Astrocyte (in vitro differentiated cells and primary cell): ENCODE data around the gene OMA1. TPM values are rescaled to one million over a fixed set of nuclear protein-coding genes. Genes with fewer than 3 reads are reported as not detected.

ENCODE experiments used
- DNase-seq: peaks from one replicate; pipeline ENCODE4 v3.0.0-alpha.2; 2010; ENCODE audit warnings: low read depth
- FAIRE-seq: peaks from 2 replicates; lab custom pipeline; 2011; peaks lifted over from hg19 to GRCh38; lab: Jason Lieb, UNC
- H2AFZ ChIP-seq: 2 replicates; pipeline ENCODE4 v1.6.0; 2012; ENCODE audit warnings: low read depth, low read length, inconsistent platforms
- H3K27ac ChIP-seq: 2 replicates; pipeline ENCODE4 v1.5.1; 2011; ENCODE audit warnings: low read depth, low read length, inconsistent platforms
- H3K27me3 ChIP-seq: 2 replicates; pipeline ENCODE4 v1.6.0; 2011; ENCODE audit warnings: low read length, inconsistent platforms; ENCODE audit not compliant: insufficient read depth
- H3K36me3 ChIP-seq: 2 replicates; pipeline ENCODE4 v1.5.1; 2011; ENCODE audit warnings: low read length, inconsistent platforms; ENCODE audit not compliant: insufficient read depth
- H3K4me1 ChIP-seq: 2 replicates; pipeline ENCODE4 v1.5.1; 2011; ENCODE audit warnings: low read length, inconsistent platforms; ENCODE audit not compliant: insufficient read depth
- H3K4me2 ChIP-seq: 2 replicates; pipeline ENCODE4 v1.6.0; 2012; ENCODE audit warnings: low read length, inconsistent platforms
- H3K4me3 ChIP-seq: 2 replicates; pipeline ENCODE4 v1.5.1; 2011; ENCODE audit warnings: low read depth, mild to moderate bottlenecking, low read length, inconsistent platforms; ENCODE audit not compliant: insufficient read depth
- H3K79me2 ChIP-seq: 2 replicates; pipeline ENCODE4 v1.6.0; 2012; ENCODE audit warnings: mild to moderate bottlenecking, low read length, inconsistent platforms; ENCODE audit not compliant: insufficient read depth
- H3K9ac ChIP-seq: 2 replicates; pipeline ENCODE4 v1.6.0; 2012; ENCODE audit warnings: mild to moderate bottlenecking, low read length, inconsistent platforms
- H3K9me3 ChIP-seq: 2 replicates; pipeline ENCODE4 v1.5.1; 2012; ENCODE audit warnings: low read depth, mild to moderate bottlenecking, low read length, inconsistent platforms; ENCODE audit not compliant: insufficient read depth
- H4K20me1 ChIP-seq: 2 replicates; pipeline ENCODE4 v1.6.0; 2012; ENCODE audit warnings: low read length, inconsistent platforms; ENCODE audit not compliant: insufficient read depth
- H3K27ac Mint-ChIP-seq: one replicate; pipeline ENCODE4 v1.8.0; 2021; ENCODE audit warnings: mild to moderate bottlenecking, mixed read lengths; ENCODE audit not compliant: unreplicated experiment
- H3K27me3 Mint-ChIP-seq: one replicate; pipeline ENCODE4 v1.8.0; 2021; ENCODE audit warnings: low read depth, mixed read lengths; ENCODE audit not compliant: unreplicated experiment
- H3K36me3 Mint-ChIP-seq: one replicate; pipeline ENCODE4 v1.8.0; 2021; ENCODE audit warnings: low read depth, mixed read lengths; ENCODE audit not compliant: unreplicated experiment
- H3K4me1 Mint-ChIP-seq: one replicate; pipeline ENCODE4 v1.8.0; 2021; ENCODE audit warnings: low read depth, mixed read lengths; ENCODE audit not compliant: unreplicated experiment
- H3K4me3 Mint-ChIP-seq: one replicate; pipeline ENCODE4 v1.8.0; 2021; ENCODE audit warnings: mild to moderate bottlenecking, moderate library complexity, mixed read lengths; ENCODE audit not compliant: unreplicated experiment
- H3K9me3 Mint-ChIP-seq: one replicate; pipeline ENCODE4 v1.8.0; 2021; ENCODE audit warnings: mild to moderate bottlenecking, mixed read lengths; ENCODE audit not compliant: unreplicated experiment
- CTCF ChIP-seq: IDR thresholded peaks from 2 replicates; pipeline ENCODE4 v1.5.1; 2011; ENCODE audit warnings: low read depth, mild to moderate bottlenecking, inconsistent platforms, low read length, moderate library complexity; ENCODE audit not compliant: insufficient read depth
- EZH2 ChIP-seq: IDR thresholded peaks from 2 replicates; pipeline ENCODE4 v1.6.1; 2012; ENCODE audit warnings: mild to moderate bottlenecking, low read length, inconsistent platforms; ENCODE audit not compliant: insufficient read depth
- total RNA-seq: library from RNA; stranded (reverse); gene quantifications from 2 replicates; pipeline ENCODE4 v1.2.1, GENCODE V29; 2021

The OMA1 gene
- total RNA-seq, 1 donor from 2014 or later: 5.1 TPM

GRCh38 chr1:58447886-58448285, 98.6 kb downstream of the OMA1 start:
- no peak for FAIRE-seq

GRCh38 chr1:58447042-58447441, 99.5 kb downstream of the OMA1 start:
- no peaks in the 10 kb centered on the region for H3K4me1 Mint-ChIP-seq
- DNase-seq (no peak), FAIRE-seq (no peak)
- H2AFZ ChIP-seq: no peak overlapping the region
- H3K4me3 Mint-ChIP-seq: no peak overlapping the region
- no peak overlapping the region for H3K27ac Mint-ChIP-seq
- H3K9ac ChIP-seq: no peak overlapping the region
- H3K4me2 ChIP-seq: no peak overlapping the region
- no peaks in the 10 kb centered on the region for H4K20me1 ChIP-seq
- no peaks in the 10 kb centered on the region for H3K36me3 Mint-ChIP-seq
- no peak overlapping the region for H3K4me3 ChIP-seq
- no peaks in the 10 kb centered on the region for H3K4me1 ChIP-seq
- H3K27me3 Mint-ChIP-seq: peaks cover 2% of the 10 kb centered on the region
- H3K27ac ChIP-seq: no peak overlapping the region
- TF ChIP-seq CTCF: no peak
- H3K9me3 Mint-ChIP-seq: no peaks in the 10 kb centered on the region
- H3K36me3 ChIP-seq: no peaks in the 10 kb centered on the region
- no peaks in the 10 kb centered on the region for H3K9me3 ChIP-seq
- H3K79me2 ChIP-seq: no peaks in the 10 kb centered on the region
- H3K27me3 ChIP-seq: peaks cover 4% of the 10 kb centered on the region

More at GRCh38 chr1:58447886-58448285, 98.6 kb downstream of the OMA1 start:
- Mint-ChIP-seq H3K36me3 (no peaks in the 10 kb centered on the region), H3K4me3 (no peak overlapping the region), H3K27ac (no peak overlapping the region), H3K9me3 (no peaks in the 10 kb centered on the region), H3K27me3 (peaks cover 2% of the 10 kb centered on the region), H3K4me1 (no peaks in the 10 kb centered on the region)
- Histone ChIP-seq H4K20me1 (no peaks in the 10 kb centered on the region), H3K4me1 (no peaks in the 10 kb centered on the region), H3K9me3 (no peaks in the 10 kb centered on the region), H3K27ac (no peak overlapping the region), H3K9ac (no peak overlapping the region), H3K79me2 (no peaks in the 10 kb centered on the region), H3K4me3 (no peak overlapping the region), H3K36me3 (no peaks in the 10 kb centered on the region), H3K4me2 (no peak overlapping the region), H2AFZ (no peak overlapping the region), H3K27me3 (peaks cover 4% of the 10 kb centered on the region)
- DNase-seq: peak; percentile 35
- TF ChIP-seq EZH2 (no peak), CTCF (no peak)

GRCh38 chr1:58446368-58446767, 100.2 kb downstream of the OMA1 start:
- H3K4me2 ChIP-seq: no peak overlapping the region
- Mint-ChIP-seq H3K9me3 (no peaks in the 10 kb centered on the region), H3K4me1 (no peaks in the 10 kb centered on the region), H3K27me3 (peaks cover 2% of the 10 kb centered on the region), H3K36me3 (no peaks in the 10 kb centered on the region), H3K4me3 (no peak overlapping the region), H3K27ac (no peak overlapping the region)
- no peaks in the 10 kb centered on the region for H3K79me2 ChIP-seq
- H3K27ac ChIP-seq: no peak overlapping the region
- H3K36me3 ChIP-seq: no peaks in the 10 kb centered on the region
- DNase-seq (no peak), FAIRE-seq (no peak)
- no peak overlapping the region for H2AFZ ChIP-seq
- no peaks in the 10 kb centered on the region for H3K4me1 ChIP-seq
- no peak overlapping the region for H3K9ac ChIP-seq
- H3K27me3 ChIP-seq: peaks cover 4% of the 10 kb centered on the region
- no peak overlapping the region for H3K4me3 ChIP-seq
- H4K20me1 ChIP-seq: no peaks in the 10 kb centered on the region
- no peak for TF ChIP-seq CTCF
- no peak for TF ChIP-seq EZH2
- H3K9me3 ChIP-seq: no peaks in the 10 kb centered on the region
